Lower lobe of right lung (tissue), 2 donors: ENCODE measurements around the gene GASK1B. TPM values are rescaled to one million over a fixed set of nuclear protein-coding genes. Genes with fewer than 3 reads are reported as not detected.

Source experiments
- ATAC-seq, 2 donors: fragments of 200-7000 bp; cut with Tn5 transposase; one replicate each; pipeline ENCODE4 v1.9.1; 2020 to 2022; ENCODE audit warnings: mild to moderate bottlenecking in 2 of 2, moderate library complexity in 2 of 2
- DNase-seq: peaks from one replicate; pipeline ENCODE4 v3.0.0-alpha.2; 2020
- H3K27ac ChIP-seq: fragments of 200-600 bp; one replicate; pipeline ENCODE4 v1.8.0; 2022
- H3K27me3 ChIP-seq: fragments of 200-600 bp; one replicate; pipeline ENCODE4 v1.8.0; 2022; ENCODE audit warnings: low read depth
- H3K36me3 ChIP-seq: fragments of 200-600 bp; one replicate; pipeline ENCODE4 v1.8.0; 2022; ENCODE audit warnings: mild to moderate bottlenecking
- H3K4me1 ChIP-seq: fragments of 200-600 bp; one replicate; pipeline ENCODE4 v1.8.0; 2022
- H3K4me3 ChIP-seq: fragments of 200-600 bp; one replicate; pipeline ENCODE4 v1.8.0; 2022; ENCODE audit warnings: mild to moderate bottlenecking
- H3K9me3 ChIP-seq: fragments of 200-600 bp; one replicate; pipeline ENCODE4 v1.8.0; 2022
- CTCF ChIP-seq: fragments of 200-600 bp; IDR thresholded peaks from one replicate; pipeline ENCODE4 v1.8.0; 2022; ENCODE audit warnings: antibody characterized with exemption, mild to moderate bottlenecking
- intact Hi-C: fragments of 100-400 bp; cut with DNase I; formaldehyde crosslinking; loops from one replicate; pipeline ENCODE4 v1.11.0; 2022
- total RNA-seq: library from RNA; stranded (reverse); fragmentation: NEBNext Ultra II Directional; extraction: Animal tissue kit (Norgen Biotek cat#: 25700); gene quantifications from one replicate; pipeline ENCODE4 v1.2.1, GENCODE V29; 2021
- donor health status: DM: no; HTN: yes; CAD: no; lungs with severe emphysema.

Gene GASK1B
- total RNA-seq, 1 donor from 2014 or later: 22.7 TPM

GRCh38 chr4:158164768-158165213, 8.0 kb downstream of the GASK1B start:
- no peaks in the 10 kb centered on the region for H3K27me3 ChIP-seq
- intact Hi-C loops: no loop called here
- no peak overlapping the region for H3K27ac ChIP-seq
- peaks cover 5% of the 10 kb centered on the region for H3K4me1 ChIP-seq
- H3K9me3 ChIP-seq: no peaks in the 10 kb centered on the region
- TF ChIP-seq CTCF: no peak
- ATAC-seq (no peak), DNase-seq (no peak)
- no peak overlapping the region for H3K4me3 ChIP-seq
- H3K36me3 ChIP-seq: no peaks in the 10 kb centered on the region

- H3K4me1 ChIP-seq: peaks cover 7% of the 10 kb centered on the region
- H3K27ac ChIP-seq: no peak overlapping the region
- no peak for ATAC-seq
- H3K9me3 ChIP-seq: no peaks in the 10 kb centered on the region
- no peaks in the 10 kb centered on the region for H3K36me3 ChIP-seq
- TF ChIP-seq CTCF: no peak
- no peaks in the 10 kb centered on the region for H3K27me3 ChIP-seq
- H3K4me3 ChIP-seq: no peak overlapping the region
- intact Hi-C loops: no loop called here
- no peak for DNase-seq
These were observed 8.7 kb downstream of the GASK1B start for GRCh38 chr4:158163941-158164767.

- no peak for ATAC-seq
- no peak overlapping the region for H3K27ac ChIP-seq
- H3K9me3 ChIP-seq: no peaks in the 10 kb centered on the region
- no peak overlapping the region for H3K4me3 ChIP-seq
- DNase-seq: no peak
- intact Hi-C loops: no loop called here
- H3K4me1 ChIP-seq: peaks cover 11% of the 10 kb centered on the region
- H3K27me3 ChIP-seq: no peaks in the 10 kb centered on the region
- TF ChIP-seq CTCF: no peak
- H3K36me3 ChIP-seq: no peaks in the 10 kb centered on the region
These were observed 10.2 kb downstream of the GASK1B start for GRCh38 chr4:158162631-158163030.

GRCh38 chr4:158161551-158162354, 11.1 kb downstream of the GASK1B start:
- H3K4me1 ChIP-seq: peaks cover 11% of the 10 kb centered on the region
- ATAC-seq: peak; percentile 71 to 83
- TF ChIP-seq CTCF: no peak
- H3K36me3 ChIP-seq: no peaks in the 10 kb centered on the region
- intact Hi-C loops: no loop called here
- no peak for DNase-seq
- H3K27ac ChIP-seq: no peak overlapping the region
- no peaks in the 10 kb centered on the region for H3K27me3 ChIP-seq
- no peak overlapping the region for H3K4me3 ChIP-seq
- no peaks in the 10 kb centered on the region for H3K9me3 ChIP-seq

- intact Hi-C loops: no loop called here
- Histone ChIP-seq H3K36me3 (no peaks in the 10 kb centered on the region), H3K27ac (no peak overlapping the region), H3K27me3 (no peaks in the 10 kb centered on the region), H3K4me1 (peaks cover 7% of the 10 kb centered on the region), H3K9me3 (no peaks in the 10 kb centered on the region), H3K4me3 (no peak overlapping the region)
- TF ChIP-seq CTCF: no peak
- ATAC-seq: no peak
- DNase-seq: no peak
These were observed 13.1 kb downstream of the GASK1B start for GRCh38 chr4:158159718-158160094.
